CMK (cell line): ENCODE data around the gene KPNA1.
A peak's percentile ranks its signal among the peaks of the same experiment; 100 is the strongest.

ENCODE experiments used
- DNase-seq: peaks from one replicate; pipeline ENCODE4 v3.0.0-alpha.2; 2010; ENCODE audit warnings: low read depth

The KPNA1 gene

GRCh38 chr3:122415104-122415744, 99.5 kb downstream of the KPNA1 start:
- no peak for DNase-seq

- no peak for DNase-seq
These were observed 100.3 kb downstream of the KPNA1 start for GRCh38 chr3:122414391-122414790.

DNA sequence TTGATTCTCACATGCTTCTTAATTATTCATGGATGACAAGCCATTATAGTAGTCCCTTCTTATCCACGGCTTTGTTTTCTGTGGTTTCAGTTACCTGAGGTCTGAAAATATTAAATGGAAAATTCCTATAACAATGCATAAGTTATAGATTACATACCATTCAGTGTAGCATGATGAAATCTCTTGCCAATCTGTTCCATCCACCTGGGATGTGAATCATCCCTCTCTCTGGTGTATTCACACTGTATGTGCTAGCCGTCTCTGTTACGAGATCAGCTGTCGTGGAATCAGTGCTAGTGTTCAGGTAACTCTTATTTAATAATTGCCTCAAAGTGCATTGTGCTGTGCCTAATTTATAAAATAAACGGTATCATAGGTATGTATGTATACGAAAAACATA, 104.1 kb downstream of the KPNA1 start:
- DNase-seq, result no peak

GRCh38 chr3:122410111-122410510, 104.6 kb downstream of the KPNA1 start:
- DNase-seq, result no peak

DNA sequence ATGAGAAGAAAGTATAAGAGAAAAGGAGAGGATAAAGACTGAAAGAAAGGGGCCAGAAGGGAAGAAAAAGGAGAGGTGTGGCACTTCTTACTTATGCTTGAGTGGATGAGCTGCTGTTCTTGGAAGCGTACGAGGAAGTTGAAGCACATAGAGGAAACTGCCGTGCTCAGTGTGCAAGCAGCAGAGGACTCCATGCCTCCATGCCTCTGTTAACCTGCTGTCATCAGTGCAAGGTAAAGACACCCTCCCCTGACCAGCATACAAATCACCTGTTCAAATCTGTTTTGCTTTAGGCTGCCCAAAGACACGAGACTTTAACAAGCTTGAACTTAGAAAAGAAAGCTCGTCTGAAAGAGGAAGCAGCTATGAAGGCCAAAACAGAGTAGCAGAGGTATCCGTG, 105.3 kb downstream of the KPNA1 start:
- DNase-seq, result no peak

- no peak for DNase-seq
These were observed 106.8 kb downstream of the KPNA1 start for GRCh38 chr3:122407946-122408345.

- DNase-seq, result no peak
These were observed 108.5 kb downstream of the KPNA1 start for GRCh38 chr3:122406198-122406597.

DNA sequence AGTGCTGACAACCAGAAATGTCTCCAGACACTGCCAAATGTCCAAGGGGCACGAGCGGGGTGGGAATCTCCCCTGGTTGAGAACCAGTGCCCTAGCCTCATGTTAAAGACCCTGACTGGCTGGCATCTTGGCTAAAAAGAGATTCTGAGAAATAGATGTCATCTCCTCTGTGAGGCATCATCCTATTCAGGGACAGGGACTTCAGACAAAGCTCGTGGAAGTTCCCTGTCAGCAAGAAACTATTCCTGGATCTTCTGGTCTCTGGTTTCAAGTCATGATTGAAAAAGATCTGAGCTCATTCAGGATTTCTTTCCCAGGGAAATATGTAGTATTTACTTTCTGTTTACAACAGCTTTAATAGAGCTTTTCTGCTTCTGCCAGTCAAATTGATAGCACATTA, 109.7 kb downstream of the KPNA1 start:
- DNase-seq, result no peak

- DNase-seq, result no peak
These were observed 111.2 kb downstream of the KPNA1 start for GRCh38 chr3:122403489-122403888.

DNA sequence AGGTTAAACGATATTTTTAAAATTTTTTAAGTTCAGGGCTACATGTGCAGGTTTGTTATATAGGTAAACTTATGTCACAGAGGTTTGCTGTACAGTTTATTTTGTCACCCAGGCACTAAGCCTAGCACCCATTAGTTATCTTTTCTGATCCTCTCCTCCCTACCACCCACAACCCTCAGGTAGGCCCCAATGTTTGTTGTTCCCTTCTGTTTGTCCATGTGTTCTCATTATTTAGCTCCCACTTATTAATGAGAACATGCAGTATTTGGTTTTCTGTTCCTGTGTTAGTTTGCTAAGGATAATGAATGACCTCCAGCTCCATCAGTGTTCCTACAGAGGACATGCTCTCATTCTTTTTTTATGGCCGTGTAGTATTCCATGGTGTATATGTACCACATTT, 115.8 kb downstream of the KPNA1 start:
- DNase-seq, result no peak

GRCh38 chr3:122397201-122397600, 117.5 kb downstream of the KPNA1 start:
- DNase-seq, result no peak

- DNase-seq, result no peak
These were observed 118.2 kb downstream of the KPNA1 start for GRCh38 chr3:122396511-122396910.

- no peak for DNase-seq
These were observed 119.2 kb downstream of the KPNA1 start for GRCh38 chr3:122395582-122395981.

- DNase-seq, result no peak
These were observed 120.6 kb downstream of the KPNA1 start for GRCh38 chr3:122394173-122394572.

- no peak for DNase-seq
These were observed 121.6 kb downstream of the KPNA1 start for GRCh38 chr3:122392868-122393844.

DNA sequence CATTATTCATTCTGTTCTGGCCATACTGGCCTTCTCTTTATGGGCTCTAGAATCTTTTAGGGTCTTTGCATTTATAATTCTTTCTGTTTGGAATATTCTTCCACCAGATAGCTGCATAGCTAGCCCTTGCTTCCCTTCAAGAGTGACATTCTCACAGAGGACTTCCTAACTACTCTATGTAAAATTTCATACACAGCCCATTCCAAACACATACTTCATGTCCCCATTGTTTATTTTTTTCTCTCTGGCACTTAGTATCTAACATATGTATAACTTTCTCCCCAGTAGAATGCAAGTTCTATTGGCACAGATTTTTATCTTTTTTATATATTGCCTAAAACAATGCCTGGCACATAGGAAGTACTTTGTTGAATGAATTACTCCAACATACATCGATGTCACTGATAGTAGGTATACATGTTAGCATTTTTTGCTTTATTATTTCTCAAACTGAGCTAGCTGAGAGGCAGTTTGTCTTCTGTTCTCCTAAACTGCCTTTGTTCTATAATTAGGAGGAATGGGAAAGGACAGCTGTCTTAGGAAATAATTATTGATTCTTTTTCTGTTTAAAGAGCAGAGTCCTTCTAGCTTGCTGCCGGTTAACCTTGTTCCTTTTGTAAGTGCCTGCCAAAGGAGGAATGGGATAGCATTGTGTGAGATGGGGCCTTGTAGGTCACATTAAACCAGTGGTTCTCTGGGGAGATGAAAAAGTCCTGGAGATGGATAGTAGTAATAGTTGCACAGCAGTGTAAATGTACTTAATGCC, 122.9 kb downstream of the KPNA1 start:
- no peak for DNase-seq

DNA sequence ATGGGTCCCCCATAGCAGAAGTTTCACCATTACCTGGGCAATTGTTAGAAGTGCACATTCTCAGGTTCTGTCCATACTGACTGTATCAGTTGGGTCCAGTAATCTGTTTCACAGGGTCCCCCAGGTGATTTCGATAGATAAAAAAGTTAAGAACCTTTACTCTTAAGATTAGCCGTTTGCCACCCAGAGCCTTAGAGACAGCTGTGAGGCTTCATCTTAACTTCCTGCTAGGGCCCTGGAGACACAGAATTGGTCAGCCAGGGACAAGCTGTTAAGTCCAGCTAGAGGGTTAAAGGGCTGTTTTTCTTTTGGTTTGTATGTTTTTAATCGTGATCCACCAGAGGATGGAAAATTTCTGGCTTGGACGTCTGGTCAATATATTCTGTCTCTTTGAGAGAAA, 124.1 kb downstream of the KPNA1 start:
- DNase-seq, result no peak

- DNase-seq, result no peak
These were observed 124.8 kb downstream of the KPNA1 start for GRCh38 chr3:122389892-122390291.

GRCh38 chr3:122389197-122389596, 125.5 kb downstream of the KPNA1 start:
- DNase-seq, result no peak

DNA sequence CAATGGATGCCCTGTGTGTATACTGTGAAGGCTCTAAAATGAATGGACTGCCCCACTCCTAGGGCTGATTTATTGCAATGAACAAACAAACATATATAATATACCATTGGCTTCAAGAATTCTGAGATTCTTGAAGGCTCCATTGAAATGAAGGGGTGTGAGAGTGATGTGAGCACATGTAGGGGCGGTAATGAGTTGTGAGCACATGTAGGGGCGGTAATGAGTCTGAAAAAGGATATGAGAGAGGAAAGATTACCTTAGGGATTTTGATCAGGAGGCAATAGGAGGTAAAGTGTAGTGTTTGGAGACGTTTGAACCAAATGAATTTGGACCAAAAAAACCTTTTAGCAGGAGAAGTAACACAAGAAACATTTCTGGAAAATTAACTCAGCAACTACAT, 127.0 kb downstream of the KPNA1 start:
- DNase-seq, result no peak

- DNase-seq, result peak; percentile 79
These were observed 130.7 kb downstream of the KPNA1 start, which contains the start of gene FAM162A for GRCh38 chr3:122383771-122384697. FAM162A (plus strand) TSS chr3:122384182; CDS start chr3:122384266, 84 bp downstream.
